ENCODE measurements around the gene CIB4. TPM values are rescaled to one million over a fixed set of nuclear protein-coding genes. Genes with fewer than 3 reads are reported as not detected.

CIB4 gene
- total and polyA plus RNA-seq, 2 of the 4 experiments (the other 2 are of a cell fraction) = not detected

- no peak overlapping the region for H2AFZ ChIP-seq (replicated peaks; ENCODE audit: low read length, poor library complexity)
- no peak overlapping the region for H3K27ac ChIP-seq (ENCODE audit: insufficient read depth, low read length)
- H3K36me3 ChIP-seq (ENCODE audit: control insufficient read depth, insufficient read depth, low read length) = no peaks in the 10 kb centered on the region
- in situ Hi-C loops (cut with MboI; ENCODE audit: low sequenced_read_pairs) = no loop called here
- no CpG with 5 or more reads among the region's 10 CpGs for WGBS, 2 experiments (ENCODE audit: extremely low coverage in 2 of 2, insufficient read length in 1 of 2)
- no peak overlapping the region for H3K14ac ChIP-seq (replicated peaks; ENCODE audit: low read depth, low read length)
- intact Hi-C loops (cut with micrococcal nuclease) = no loop called here
- H3K27me3 ChIP-seq (ENCODE audit: control insufficient read depth, insufficient read depth, low read length) = peaks cover 89% of the 10 kb centered on the region
- H3K79me1 ChIP-seq (ENCODE audit: low read depth in 1 of 2, low read length in 2 of 2) = no peaks in the 10 kb centered on the region
- no peak overlapping the region for H4K8ac ChIP-seq (ENCODE audit: low read depth in 2 of 2, low read length in 2 of 2)
- BruUV-seq (replicated peaks) = no TSS peak
- H3K18ac ChIP-seq (ENCODE audit: low read depth, low read length) = no peak overlapping the region
- ATAC-seq (ENCODE audit: low read depth) = no peak
- dilution Hi-C loops (cut with HindIII; ENCODE audit: low sequenced_read_pairs, unreplicated experiment) = no loop called here
- no peaks in the 10 kb centered on the region for H3K9me3 ChIP-seq (ENCODE audit: control insufficient read depth, insufficient read depth, low read length)
- no peak overlapping the region for H4K5ac ChIP-seq (ENCODE audit: low read depth, low read length)
- no peak overlapping the region for H3K4me3 ChIP-seq (ENCODE audit: insufficient read depth, low read depth, low read length)
- no peak overlapping the region for H2AK5ac ChIP-seq (ENCODE audit: low read depth, low read length)
- ChIA-PET CTCF (no interaction called here), POLR2A (ENCODE audit: unreplicated experiment) (no interaction called here)
- H2BK120ac ChIP-seq (ENCODE audit: low read depth, low read length) = no peak overlapping the region
- H4K91ac ChIP-seq (ENCODE audit: insufficient read depth, low read depth, low read length) = no peak overlapping the region
- H2BK5ac ChIP-seq (ENCODE audit: low read depth, low read length, poor library complexity, severe bottlenecking) = no peak overlapping the region
- no peak overlapping the region for H3K56ac ChIP-seq (ENCODE audit: extremely low read depth, insufficient read depth, low read length)
- H2BK15ac ChIP-seq (ENCODE audit: low read depth, low read length) = no peak overlapping the region
- peaks cover 2% of the 10 kb centered on the region; the same call in 1 of the 2 replicates for H3K4me1 ChIP-seq (ENCODE audit: control insufficient read depth, insufficient read depth, low read length)
- no peaks in the 10 kb centered on the region for H3K9me1 ChIP-seq (ENCODE audit: insufficient read depth, low read length)
- H2BK20ac ChIP-seq (ENCODE audit: low read depth, low read length) = no peak overlapping the region
- no peak for DNase-seq
- H3K4ac ChIP-seq (ENCODE audit: low read depth, low read length) = no peak overlapping the region
- H4K20me1 ChIP-seq (ENCODE audit: insufficient read depth, low read length) = no peaks in the 10 kb centered on the region
- H3K4me2 ChIP-seq (ENCODE audit: low read depth, low read length) = no peak overlapping the region
- no peak overlapping the region for H3K23ac ChIP-seq (ENCODE audit: low read depth, low read length)
- no peak overlapping the region for H3K9ac ChIP-seq (ENCODE audit: low read depth, low read length)
- no peak for TF ChIP-seq CEBPB (IDR thresholded peaks at IDR 0.05; ENCODE audit: low read depth, low read length)
- TF ChIP-seq CHD1 (IDR thresholded peaks at IDR 0.05; ENCODE audit: low read depth, low read length) = no peak
- no peak for TF ChIP-seq POLR2A (IDR thresholded peaks at IDR 0.05; ENCODE audit: low read depth, low read length)
- no peak for TF ChIP-seq NFE2L2 (IDR thresholded peaks at IDR 0.05; ENCODE audit: low read depth, low read length)
- H2AK9ac ChIP-seq (replicated peaks; ENCODE audit: low read depth, low read length, poor library complexity) = no peak overlapping the region
These were observed 25.8 kb downstream of the CIB4 start for GRCh38 chr2:26615336-26615859.

All from IMR-90 (cell line).